ENCODE measurements around the gene PGLYRP2.

Gene PGLYRP2

DNA sequence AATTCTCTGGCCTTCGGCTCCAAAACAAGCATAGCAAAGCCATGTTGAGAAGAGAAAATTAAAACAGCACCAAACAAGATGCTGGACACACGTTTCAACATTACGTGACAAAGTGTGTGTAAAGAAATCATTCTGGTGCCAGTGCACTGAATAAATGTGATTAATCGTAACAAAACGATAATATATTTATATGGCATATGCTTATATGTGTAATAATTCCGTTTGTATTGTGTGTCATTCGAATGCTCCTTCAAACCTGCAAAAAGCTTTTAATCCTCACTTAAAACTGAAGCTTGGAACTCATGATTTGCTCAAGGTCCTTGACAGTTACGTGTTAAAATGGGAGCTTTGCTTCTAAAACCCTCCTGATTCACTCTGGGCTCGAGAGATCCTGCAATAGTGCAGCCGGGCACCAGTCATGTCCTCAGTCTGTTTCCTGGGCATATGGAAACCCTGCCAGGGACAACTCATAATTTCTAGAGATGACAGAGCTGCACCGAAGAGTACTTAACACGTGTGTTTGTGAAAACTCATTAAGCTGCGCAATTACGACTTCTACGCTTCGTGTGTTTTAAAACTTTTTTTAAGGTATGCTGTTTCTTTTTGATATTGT is 59.8 kb downstream of the PGLYRP2 start:
- TF ChIP-seq, protein P1, sequence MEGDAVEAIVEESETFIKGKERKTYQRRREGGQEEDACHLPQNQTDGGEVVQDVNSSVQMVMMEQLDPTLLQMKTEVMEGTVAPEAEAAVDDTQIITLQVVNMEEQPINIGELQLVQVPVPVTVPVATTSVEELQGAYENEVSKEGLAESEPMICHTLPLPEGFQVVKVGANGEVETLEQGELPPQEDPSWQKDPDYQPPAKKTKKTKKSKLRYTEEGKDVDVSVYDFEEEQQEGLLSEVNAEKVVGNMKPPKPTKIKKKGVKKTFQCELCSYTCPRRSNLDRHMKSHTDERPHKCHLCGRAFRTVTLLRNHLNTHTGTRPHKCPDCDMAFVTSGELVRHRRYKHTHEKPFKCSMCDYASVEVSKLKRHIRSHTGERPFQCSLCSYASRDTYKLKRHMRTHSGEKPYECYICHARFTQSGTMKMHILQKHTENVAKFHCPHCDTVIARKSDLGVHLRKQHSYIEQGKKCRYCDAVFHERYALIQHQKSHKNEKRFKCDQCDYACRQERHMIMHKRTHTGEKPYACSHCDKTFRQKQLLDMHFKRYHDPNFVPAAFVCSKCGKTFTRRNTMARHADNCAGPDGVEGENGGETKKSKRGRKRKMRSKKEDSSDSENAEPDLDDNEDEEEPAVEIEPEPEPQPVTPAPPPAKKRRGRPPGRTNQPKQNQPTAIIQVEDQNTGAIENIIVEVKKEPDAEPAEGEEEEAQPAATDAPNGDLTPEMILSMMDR (IDR thresholded peaks at IDR 0.05; ENCODE audit: extremely low read depth, insufficient read depth, missing control alignments): no peak
- in situ Hi-C loops (cut with MboI; ENCODE audit: low pct_unique_long_range_greater_than_20kb, low sequenced_read_pairs, unreplicated experiment): loop anchor here (10.0 kb wide), 1 partner anchor 135 kb away; no protein-coding TSS in a partner anchor
- DNase-seq (ENCODE audit: low spot score): no peak
